ENCODE data around the gene CHRNA1. TPM values are rescaled to one million over a fixed set of nuclear protein-coding genes. Genes with fewer than 3 reads are reported as not detected.

Gene CHRNA1
- total RNA-seq, 4 donors from 2014 or later, result 84.6 to 306 (median 185) TPM

DNA sequence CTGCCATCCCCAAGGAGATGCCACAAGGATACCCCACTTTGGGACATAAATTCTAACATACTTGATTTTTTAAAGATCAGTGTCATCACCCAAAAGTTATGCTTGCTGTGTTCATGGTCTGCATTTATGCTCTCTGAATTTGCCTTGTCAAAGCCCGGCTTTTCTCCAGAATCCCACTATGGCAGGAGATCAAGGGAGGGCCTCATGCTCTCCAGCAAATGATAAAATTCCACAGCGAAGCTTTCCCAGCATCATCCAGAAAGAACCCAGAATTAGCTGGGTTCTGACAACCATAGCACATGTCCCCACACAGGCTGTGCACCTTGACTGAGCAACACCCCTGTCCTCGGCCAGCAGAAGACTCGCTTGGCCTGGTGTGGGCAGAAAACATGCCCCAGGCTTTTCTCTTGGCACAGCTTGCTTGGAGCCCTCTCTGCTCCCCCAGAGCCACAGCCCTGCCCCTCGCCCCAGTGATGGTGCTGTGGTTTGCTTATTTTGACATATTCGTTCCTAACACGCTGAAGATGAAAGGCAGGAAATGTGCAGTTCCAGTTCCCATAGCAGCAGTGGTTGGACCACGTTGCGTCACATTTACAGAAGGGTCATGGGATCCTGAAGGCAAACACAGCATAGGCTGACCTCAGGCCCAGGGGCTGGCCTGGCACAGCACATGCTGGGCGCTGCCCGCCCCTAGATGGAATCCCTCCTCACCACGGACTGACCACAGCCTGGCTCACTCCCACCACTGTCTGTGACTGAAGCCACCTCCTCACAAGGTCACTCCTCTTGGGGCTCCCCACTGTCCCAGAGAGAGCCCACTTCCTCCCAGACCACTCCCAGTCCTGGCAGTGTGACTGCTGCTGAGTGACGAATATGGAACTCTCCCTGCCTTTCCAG, 14.1 kb upstream of the CHRNA1 start:
- TF ChIP-seq, protein P1, sequence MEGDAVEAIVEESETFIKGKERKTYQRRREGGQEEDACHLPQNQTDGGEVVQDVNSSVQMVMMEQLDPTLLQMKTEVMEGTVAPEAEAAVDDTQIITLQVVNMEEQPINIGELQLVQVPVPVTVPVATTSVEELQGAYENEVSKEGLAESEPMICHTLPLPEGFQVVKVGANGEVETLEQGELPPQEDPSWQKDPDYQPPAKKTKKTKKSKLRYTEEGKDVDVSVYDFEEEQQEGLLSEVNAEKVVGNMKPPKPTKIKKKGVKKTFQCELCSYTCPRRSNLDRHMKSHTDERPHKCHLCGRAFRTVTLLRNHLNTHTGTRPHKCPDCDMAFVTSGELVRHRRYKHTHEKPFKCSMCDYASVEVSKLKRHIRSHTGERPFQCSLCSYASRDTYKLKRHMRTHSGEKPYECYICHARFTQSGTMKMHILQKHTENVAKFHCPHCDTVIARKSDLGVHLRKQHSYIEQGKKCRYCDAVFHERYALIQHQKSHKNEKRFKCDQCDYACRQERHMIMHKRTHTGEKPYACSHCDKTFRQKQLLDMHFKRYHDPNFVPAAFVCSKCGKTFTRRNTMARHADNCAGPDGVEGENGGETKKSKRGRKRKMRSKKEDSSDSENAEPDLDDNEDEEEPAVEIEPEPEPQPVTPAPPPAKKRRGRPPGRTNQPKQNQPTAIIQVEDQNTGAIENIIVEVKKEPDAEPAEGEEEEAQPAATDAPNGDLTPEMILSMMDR (IDR thresholded peaks at IDR 0.05 in 4 of 5, conservative IDR thresholded peaks at IDR 0.05 in 1 of 5), result no peak
- no peak for TF ChIP-seq POLR2A (IDR thresholded peaks at IDR 0.05)
- H3K27ac ChIP-seq, result no peak overlapping the region
- no peaks in the 10 kb centered on the region for H3K27me3 ChIP-seq
- DNase-seq (peak in 1 of 2 donors; percentile 30), ATAC-seq (peak; percentile 30 to 37)
- H3K9me3 ChIP-seq, result no peaks in the 10 kb centered on the region
- no peak overlapping the region for H3K4me3 ChIP-seq
- no peaks in the 10 kb centered on the region for H3K36me3 ChIP-seq
- in situ Hi-C loops (cut with MboI; ENCODE audit: low sequenced_read_pairs in 4 of 4), result loop anchor here in 2 of 4 donors (10.0 kb wide), 1 partner anchor 206 kb away; no protein-coding TSS in a partner anchor
- H3K4me1 ChIP-seq, result peaks cover 0 to under 1% of the 10 kb centered on the region in 2 donors
- intact Hi-C loops (cut with DNase I; ENCODE audit: low total_unique reads), result no loop called here

DNA sequence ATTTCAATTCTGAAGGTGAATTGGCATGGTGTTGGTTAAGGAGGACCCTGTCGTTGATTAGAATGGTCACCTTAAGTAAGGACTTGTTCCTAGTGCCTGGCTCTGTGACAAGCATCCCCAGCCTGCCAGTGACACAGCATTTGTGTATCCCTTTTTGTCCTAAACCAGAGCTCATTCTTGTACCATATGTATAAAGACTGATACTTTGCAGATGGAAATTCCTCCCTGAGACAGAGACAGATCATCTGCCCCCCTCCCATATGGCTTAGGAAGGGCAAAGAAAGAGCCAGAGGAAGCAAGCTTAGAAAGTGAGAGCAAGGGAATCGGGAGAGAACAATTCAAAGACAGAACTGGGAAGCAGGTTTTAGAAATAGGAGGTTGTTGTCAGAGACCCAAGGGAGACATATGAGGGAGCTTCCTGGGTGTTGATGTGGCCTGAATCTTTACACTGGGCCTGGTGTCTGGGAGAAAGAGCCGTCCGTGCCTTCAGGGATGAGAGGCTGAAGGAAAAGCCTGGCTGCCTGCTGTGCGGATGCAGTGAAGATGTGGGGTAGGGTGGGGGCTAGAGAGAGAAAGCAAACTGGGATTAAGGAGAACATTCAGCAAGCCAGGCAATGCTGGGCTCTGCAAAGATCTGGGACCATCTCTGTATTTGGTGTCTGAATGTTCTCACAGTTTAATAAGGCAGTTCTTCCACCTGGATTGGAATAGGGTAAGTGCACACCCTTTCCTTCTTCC, 13.2 kb upstream of the CHRNA1 start:
- TF ChIP-seq, protein P1 (IDR thresholded peaks at IDR 0.05 in 4 of 5, conservative IDR thresholded peaks at IDR 0.05 in 1 of 5), result no peak
- TF ChIP-seq POLR2A (IDR thresholded peaks at IDR 0.05), result no peak
- no peak for ATAC-seq
- no peak for DNase-seq
- intact Hi-C loops (cut with DNase I; ENCODE audit: low total_unique reads) (no loop called here), in situ Hi-C loops (cut with MboI; ENCODE audit: low sequenced_read_pairs in 4 of 4) (loop anchor here in 2 of 4 donors (10.0 kb wide), 1 partner anchor 207 kb away; no protein-coding TSS in a partner anchor)
- H3K4me1 ChIP-seq, result peaks cover 0 to 6% of the 10 kb centered on the region in 2 donors
- H3K36me3 ChIP-seq, result no peaks in the 10 kb centered on the region
- no peak overlapping the region for H3K4me3 ChIP-seq
- no peaks in the 10 kb centered on the region for H3K27me3 ChIP-seq
- H3K27ac ChIP-seq, result no peak overlapping the region
- H3K9me3 ChIP-seq, result no peaks in the 10 kb centered on the region

DNA sequence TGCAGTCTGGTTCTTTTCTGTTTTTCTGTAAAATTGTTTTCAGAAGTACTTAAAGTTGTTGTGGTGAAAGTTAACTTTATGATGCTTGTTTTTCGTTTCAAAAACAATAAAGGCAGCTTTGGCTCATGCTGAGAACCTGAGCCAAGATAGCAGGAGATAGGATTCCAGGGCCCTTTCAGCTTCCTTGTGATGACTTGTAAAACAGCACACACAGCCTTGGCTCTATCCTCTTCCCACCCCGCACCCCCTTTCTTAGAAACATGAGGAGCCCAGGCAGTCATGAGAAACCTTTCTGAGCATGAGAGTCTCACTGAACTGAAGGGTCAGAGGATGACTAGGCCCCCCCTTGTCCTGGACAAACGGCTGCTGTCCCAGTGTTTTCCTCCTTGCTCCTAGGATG, 12.4 kb upstream of the CHRNA1 start:
- Histone ChIP-seq H3K9me3 (no peaks in the 10 kb centered on the region), H3K36me3 (no peaks in the 10 kb centered on the region), H3K4me1 (peaks cover 6 to 7% of the 10 kb centered on the region in 2 donors), H3K27ac (no peak overlapping the region), H3K4me3 (no peak overlapping the region), H3K27me3 (no peaks in the 10 kb centered on the region)
- ATAC-seq (no peak), DNase-seq (no peak)
- intact Hi-C loops (cut with DNase I; ENCODE audit: low total_unique reads) (no loop called here), in situ Hi-C loops (cut with MboI; ENCODE audit: low sequenced_read_pairs in 4 of 4) (loop anchor here in 2 of 4 donors (10.0 kb wide), 1 partner anchor 208 kb away; no protein-coding TSS in a partner anchor)
- no peak for TF ChIP-seq POLR2A (IDR thresholded peaks at IDR 0.05)
- TF ChIP-seq, protein P1 (IDR thresholded peaks at IDR 0.05 in 4 of 5, conservative IDR thresholded peaks at IDR 0.05 in 1 of 5), result no peak

DNA sequence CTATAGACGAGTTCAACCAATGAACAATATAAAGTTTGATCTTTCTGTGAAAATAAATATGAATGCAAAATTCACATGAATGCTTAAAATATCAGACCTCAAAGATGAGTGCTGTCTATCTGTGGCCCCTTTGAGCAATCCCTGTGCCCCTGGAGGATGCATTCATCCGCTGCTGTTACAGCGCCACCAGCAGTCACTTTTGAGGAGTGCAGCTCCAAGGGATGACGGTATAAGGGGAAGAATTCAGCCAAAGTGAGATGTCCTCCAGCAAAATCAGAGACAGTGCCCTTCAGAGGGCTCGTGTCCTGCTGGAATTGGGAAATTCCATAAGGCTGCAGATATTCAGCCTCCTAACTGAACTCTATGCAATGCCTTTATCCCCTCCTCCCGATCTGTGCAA, 12.0 kb upstream of the CHRNA1 start:
- in situ Hi-C loops (cut with MboI; ENCODE audit: low sequenced_read_pairs in 4 of 4), result loop anchor here in 2 of 4 donors (10.0 kb wide), 1 partner anchor 209 kb away; no protein-coding TSS in a partner anchor
- Histone ChIP-seq H3K27ac (no peak overlapping the region), H3K36me3 (no peaks in the 10 kb centered on the region), H3K27me3 (no peaks in the 10 kb centered on the region), H3K4me3 (no peak overlapping the region), H3K9me3 (no peaks in the 10 kb centered on the region), H3K4me1 (peaks cover 6 to 8% of the 10 kb centered on the region in 2 donors)
- no peak for ATAC-seq
- no peak for DNase-seq
- TF ChIP-seq POLR2A (IDR thresholded peaks at IDR 0.05), result no peak
- TF ChIP-seq, protein P1 (IDR thresholded peaks at IDR 0.05 in 4 of 5, conservative IDR thresholded peaks at IDR 0.05 in 1 of 5), result no peak
- intact Hi-C loops (cut with DNase I; ENCODE audit: low total_unique reads), result no loop called here

Measured in gastrocnemius medialis (tissue), 4 donors.